ENCODE data around the gene ADD1. TPM values are rescaled to one million over a fixed set of nuclear protein-coding genes. Genes with fewer than 3 reads are reported as not detected.
"Not testable (repeated sequence)": the region's sequence is repeated elsewhere in the genome, so short reads cannot be mapped to it uniquely, and the experiment has no call there.

The ADD1 gene
- total RNA-seq, 1 donor from 2014 or later = 283 TPM

- intact Hi-C loops (cut with micrococcal nuclease) = no loop called here
These were observed 99.1 kb downstream of the ADD1 start for GRCh38 chr4:2942532-2943363.

GRCh38 chr4:2943364-2944090 lies 99.9 kb downstream of the ADD1 start:
- intact Hi-C loops (cut with micrococcal nuclease) = no loop called here

- intact Hi-C loops (cut with micrococcal nuclease) = no loop called here
These were observed 100.4 kb downstream of the ADD1 start for GRCh38 chr4:2944091-2944482.

- intact Hi-C loops (cut with micrococcal nuclease) = no loop called here
These were observed 101.2 kb downstream of the ADD1 start for GRCh38 chr4:2944586-2945526.

GRCh38 chr4:2945619-2946604 lies 102.3 kb downstream of the ADD1 start:
- intact Hi-C loops (cut with micrococcal nuclease) = not testable (repeated sequence)

- intact Hi-C loops (cut with micrococcal nuclease) = no loop called here
These were observed 103.4 kb downstream of the ADD1 start for GRCh38 chr4:2946812-2947600.

- intact Hi-C loops (cut with micrococcal nuclease) = no loop called here
These were observed 104.3 kb downstream of the ADD1 start for GRCh38 chr4:2947926-2948325.

GRCh38 chr4:2948895-2949781 lies 105.5 kb downstream of the ADD1 start:
- intact Hi-C loops (cut with micrococcal nuclease) = no loop called here

- intact Hi-C loops (cut with micrococcal nuclease) = no loop called here
These were observed 106.1 kb downstream of the ADD1 start for GRCh38 chr4:2949782-2950125.

- intact Hi-C loops (cut with micrococcal nuclease) = no loop called here
These were observed 106.8 kb downstream of the ADD1 start for GRCh38 chr4:2950221-2950989.

- intact Hi-C loops (cut with micrococcal nuclease) = no loop called here
These were observed 109.9 kb downstream of the ADD1 start for GRCh38 chr4:2953496-2953895.

- intact Hi-C loops (cut with micrococcal nuclease) = loop anchor here (1.0 to 2.0 kb wide), 3 partner anchors 8 to 190 kb away; no protein-coding TSS in a partner anchor
These were observed 110.9 kb downstream of the ADD1 start for GRCh38 chr4:2954358-2955185.

- intact Hi-C loops (cut with micrococcal nuclease) = loop anchor here (2.0 kb wide), 1 partner anchor 19 kb away; no protein-coding TSS in a partner anchor
These were observed 111.8 kb downstream of the ADD1 start for GRCh38 chr4:2955186-2956044.

- intact Hi-C loops (cut with micrococcal nuclease) = no loop called here
These were observed 114.8 kb downstream of the ADD1 start for GRCh38 chr4:2958446-2958845.

GRCh38 chr4:2960450-2960849 lies 116.8 kb downstream of the ADD1 start:
- intact Hi-C loops (cut with micrococcal nuclease) = loop anchor here (5.0 kb wide), 5 partner anchors 213 to 1248 kb away; partner anchors contain the start of genes LRPAP1, NSD2 and SLBP

GRCh38 chr4:2961421-2961810 lies 117.8 kb downstream of the ADD1 start:
- intact Hi-C loops (cut with micrococcal nuclease) = loop anchor here (5.0 kb wide), 5 partner anchors 214 to 1249 kb away; partner anchors contain the start of genes LRPAP1, NSD2 and SLBP

Data from T-helper 1 cell treated with Interleukin-12 subunit alpha and Interleukin-12 subunit beta and Interleukin-4 antibody, amounts not matched to agents 30 ng/mL and 1 ng/mL, for 36 hours (primary cell).